ENCODE results near the gene LSR.
A peak's percentile ranks its signal among the peaks of the same experiment; 100 is the strongest.

The LSR gene

GRCh38 chr19:35248310-35249145 is at the start of gene LSR:
Gene LSR (plus strand): TSS chr19:35249002. CDS start chr19:35249023, 21 bp downstream.
- peak; percentile 44 for DNase-seq (ENCODE audit: low read depth, low spot score)

GRCh38 chr19:35199481-35199880 is 49.3 kb upstream of the LSR start:
- DNase-seq (ENCODE audit: low read depth, low spot score) = no peak

- DNase-seq (ENCODE audit: low read depth, low spot score) = no peak
Measured at GRCh38 chr19:35202722-35203688, 45.8 kb upstream of the LSR start.

- DNase-seq (ENCODE audit: low read depth, low spot score) = no peak
Measured at GRCh38 chr19:35204799-35205732, 43.7 kb upstream of the LSR start.

- DNase-seq (ENCODE audit: low read depth, low spot score) = no peak
Measured at GRCh38 chr19:35205733-35206323, 43.0 kb upstream of the LSR start.

- DNase-seq (ENCODE audit: low read depth, low spot score) = no peak
Measured at GRCh38 chr19:35206379-35206778, 42.4 kb upstream of the LSR start.

GRCh38 chr19:35206855-35207254 is 41.9 kb upstream of the LSR start:
- DNase-seq (ENCODE audit: low read depth, low spot score) = no peak

DNA sequence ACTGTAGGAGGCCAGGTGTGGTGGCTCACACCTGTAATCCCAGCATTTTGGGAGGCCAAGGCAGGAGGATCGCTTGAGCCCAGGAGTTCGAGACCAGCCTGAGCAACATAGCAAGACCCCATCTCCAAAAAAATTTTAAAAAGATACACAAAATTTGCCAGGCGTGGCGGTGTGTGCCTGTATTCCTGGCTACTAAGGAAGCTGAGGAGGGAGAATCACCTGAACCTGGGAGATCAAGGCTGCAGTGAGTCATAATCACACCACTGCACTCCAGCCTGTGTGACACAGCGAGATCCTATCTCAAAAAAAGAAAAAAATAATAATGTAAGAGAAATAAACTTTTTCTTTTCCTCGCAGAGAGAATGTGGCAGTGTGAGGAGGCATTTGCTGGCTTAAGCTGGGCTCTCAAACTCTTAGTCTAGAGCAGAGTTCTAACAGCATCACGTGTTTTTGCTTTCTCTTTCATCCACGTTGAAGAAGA is 41.4 kb upstream of the LSR start:
- no peak for DNase-seq (ENCODE audit: low read depth, low spot score)

DNA sequence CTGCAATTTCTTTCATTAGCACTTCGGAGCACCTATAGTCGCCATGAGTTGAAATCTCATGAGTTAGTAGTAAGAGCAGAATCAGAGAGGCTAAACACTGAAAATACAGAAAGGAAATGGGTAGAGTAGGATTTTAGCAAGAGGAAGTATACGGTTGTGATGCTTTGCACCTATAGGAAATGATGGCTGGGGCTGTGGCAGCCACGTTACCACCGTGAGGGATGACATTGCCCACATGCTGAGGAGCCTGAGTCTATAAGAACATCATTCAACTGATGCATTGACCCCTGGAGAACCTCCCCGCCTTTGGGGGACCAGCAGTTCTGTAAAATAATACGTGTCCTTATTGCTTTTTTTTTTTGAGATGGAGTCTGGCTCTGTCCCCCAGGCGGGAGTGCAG is 40.7 kb upstream of the LSR start:
- DNase-seq (ENCODE audit: low read depth, low spot score) = no peak

GRCh38 chr19:35209646-35210045 is 39.2 kb upstream of the LSR start:
- DNase-seq (ENCODE audit: low read depth, low spot score) = no peak

- no peak for DNase-seq (ENCODE audit: low read depth, low spot score)
Measured at GRCh38 chr19:35211545-35212230, 37.1 kb upstream of the LSR start.

DNA sequence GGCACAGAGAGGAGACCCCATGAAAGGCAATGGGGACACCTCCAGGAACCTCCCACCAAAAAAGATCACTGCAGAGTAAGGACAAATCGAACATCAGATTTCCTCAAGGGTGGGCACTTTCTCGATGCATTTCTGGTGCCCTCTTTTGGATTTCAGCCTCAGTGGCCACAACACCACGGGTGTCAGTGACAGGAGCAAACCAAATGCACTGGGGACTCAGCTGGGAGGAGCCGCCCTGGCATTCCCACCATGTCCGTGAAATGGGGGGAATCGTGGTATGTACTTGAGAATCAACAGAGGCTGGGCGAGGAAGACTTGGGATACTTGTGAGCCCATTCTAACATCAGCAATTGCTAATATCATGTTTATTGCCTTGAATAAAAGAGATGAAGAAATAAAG is 36.6 kb upstream of the LSR start:
- DNase-seq (ENCODE audit: low read depth, low spot score) = no peak

- peak; percentile 63 for DNase-seq (ENCODE audit: low read depth, low spot score)
Measured at GRCh38 chr19:35213663-35214632, 34.9 kb upstream of the LSR start.

GRCh38 chr19:35214766-35215422 is 33.9 kb upstream of the LSR start:
- DNase-seq (ENCODE audit: low read depth, low spot score) = no peak

DNA sequence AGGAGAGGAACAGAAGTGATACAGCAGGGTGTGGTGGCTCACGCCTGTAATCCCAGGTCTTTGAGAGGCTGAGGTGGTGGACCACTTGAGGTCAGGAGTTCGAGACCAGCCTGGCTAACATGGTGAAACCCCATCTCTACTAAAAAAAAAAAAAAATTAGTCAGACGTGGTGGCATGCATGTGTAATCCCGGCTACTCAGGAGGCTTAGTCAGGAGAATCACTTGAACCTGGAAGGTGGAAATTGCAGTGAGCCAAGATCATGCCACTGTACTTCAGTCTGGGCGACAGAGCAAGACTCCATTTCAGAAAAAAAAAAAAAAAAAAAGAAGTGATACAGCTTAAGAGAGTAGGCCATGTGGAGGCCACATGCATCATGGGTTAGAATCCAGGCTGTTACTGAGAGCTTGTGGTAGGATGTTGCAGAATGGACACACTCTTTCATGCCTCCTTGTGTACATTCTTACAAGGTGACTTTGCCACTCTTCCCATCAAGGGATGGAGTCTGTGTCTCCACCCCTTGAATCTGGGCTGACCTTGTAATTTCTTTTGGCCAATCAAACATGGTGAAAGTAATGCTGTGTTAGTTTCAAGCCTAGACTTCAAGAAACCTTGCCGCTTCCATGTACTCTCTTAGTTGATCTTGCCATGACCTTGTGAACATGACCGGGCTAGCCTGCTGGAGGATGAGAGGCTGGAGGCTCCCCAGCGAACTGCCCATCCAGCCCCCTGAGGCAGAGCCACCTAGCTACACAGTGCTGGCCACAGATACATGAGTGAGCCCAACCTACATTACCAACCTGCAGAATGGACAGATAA is 32.6 kb upstream of the LSR start:
- DNase-seq (ENCODE audit: low read depth, low spot score) = no peak

DNA sequence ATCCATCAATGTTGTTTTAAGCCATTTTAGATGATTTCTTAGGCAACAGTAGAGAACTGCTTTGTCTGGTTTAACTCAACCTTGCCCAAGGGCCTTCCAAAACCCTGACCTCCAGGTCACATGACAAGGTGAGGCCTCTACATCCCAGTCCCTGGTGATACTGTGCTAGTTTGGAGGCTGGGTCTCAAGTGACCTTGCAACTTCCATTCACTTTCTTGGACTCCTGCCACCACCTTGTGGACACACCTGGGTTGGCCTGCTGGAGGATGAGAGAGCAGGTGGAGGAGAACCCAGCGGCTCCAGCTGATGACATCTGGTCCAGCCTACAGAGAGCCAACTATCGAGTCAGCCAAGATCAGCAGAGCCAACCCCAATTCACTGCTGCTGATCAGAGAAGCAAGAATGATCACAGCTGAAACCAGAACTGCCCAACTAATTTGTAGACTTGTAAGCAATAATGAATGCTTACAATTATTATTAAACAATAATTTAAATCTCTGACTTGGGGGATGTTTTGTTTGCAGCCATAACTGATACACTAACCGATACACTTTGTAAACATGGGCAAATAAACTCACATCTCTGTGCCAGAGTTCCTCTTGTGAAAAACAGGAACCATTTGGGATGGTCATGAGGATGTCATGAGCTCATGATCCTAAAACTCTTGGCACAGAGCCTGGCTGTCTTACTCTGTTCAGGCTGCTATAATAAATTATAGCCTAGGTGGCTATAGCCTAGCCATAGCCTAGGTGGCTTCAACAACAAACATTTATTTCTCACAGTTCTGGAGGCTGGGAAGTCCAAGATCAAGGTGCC is 31.8 kb upstream of the LSR start:
- DNase-seq (ENCODE audit: low read depth, low spot score) = no peak

DNA sequence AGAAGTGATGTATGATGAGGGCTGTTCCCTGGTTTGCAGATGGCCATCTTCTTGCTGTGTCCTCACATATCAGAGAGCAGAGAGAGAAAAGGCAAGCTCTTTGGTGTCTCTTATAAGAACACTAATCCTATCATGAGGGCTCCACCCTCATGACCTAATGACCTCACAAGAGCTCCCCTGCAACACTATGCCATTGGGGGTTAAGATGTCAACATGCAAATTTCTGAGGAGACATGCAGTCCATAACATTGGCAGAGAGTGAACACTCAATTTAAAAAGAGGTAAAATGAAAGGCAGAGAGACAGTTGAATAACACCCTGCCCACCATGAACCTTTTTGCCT is 31.2 kb upstream of the LSR start:
- DNase-seq (ENCODE audit: low read depth, low spot score) = no peak

Measured in activated naive CD8-positive, alpha-beta T cell treated with anti-CD3 and anti-CD28 coated beads, Interleukin-2, amount 50 U/mL, for 16 hours (primary cell).